Ishikawa (cell line): Measurements from ENCODE around the gene NEK7.

ENCODE experiments used
- CEBPB ChIP-seq: IDR thresholded peaks from 2 replicates; pipeline ENCODE4 v1.6.1; 2012
- CREB1 ChIP-seq: IDR thresholded peaks from 2 replicates; pipeline ENCODE4 v1.6.1; 2012; ENCODE audit warnings: low read depth
- EP300 ChIP-seq: IDR thresholded peaks from 2 replicates; pipeline ENCODE4 v1.6.1; 2012; ENCODE audit warnings: borderline replicate concordance
- MAX ChIP-seq: IDR thresholded peaks from 2 replicates; pipeline ENCODE4 v1.6.1; 2012
- REST ChIP-seq: IDR thresholded peaks from 2 replicates; pipeline ENCODE4 v1.6.1; 2012; ENCODE audit warnings: low read depth, mild to moderate bottlenecking
- TAF1 ChIP-seq: IDR thresholded peaks from 2 replicates; pipeline ENCODE4 v1.6.1; 2012; ENCODE audit warnings: low read depth, mild to moderate bottlenecking
- TCF12 ChIP-seq: IDR thresholded peaks from 2 replicates; pipeline ENCODE4 v1.6.1; 2012; ENCODE audit warnings: low read depth
- YY1 ChIP-seq: IDR thresholded peaks from 2 replicates; pipeline ENCODE4 v1.6.1; 2012; ENCODE audit warnings: low read depth

GRCh38 chr1:198350456-198350855, 193.7 kb downstream of the NEK7 start:
- TF ChIP-seq CREB1 = no peak
- TF ChIP-seq REST = no peak
- TF ChIP-seq YY1 = no peak
- TF ChIP-seq EP300 = no peak
- no peak for TF ChIP-seq CEBPB
- TF ChIP-seq TAF1 = no peak
- no peak for TF ChIP-seq MAX
- no peak for TF ChIP-seq TCF12
